Endothelial cell of umbilical vein (primary cell): Measurements from ENCODE around the gene NSMCE3. TPM values are rescaled to one million over a fixed set of nuclear protein-coding genes. Genes with fewer than 3 reads are reported as not detected.

Experiments
- BruUV-seq: library from RNA; stranded (reverse); fragments of 400-500 nt; replicated peaks from 2 replicates; lab custom pipeline; 2021; lab: Mats Ljungman, UMichigan
- CTCF ChIA-PET: fragments of 300-600, 350-600 bp; sonication (Branson Sonifier 250); formaldehyde crosslinking; loops from one replicate; lab custom pipeline; 2021; ENCODE audit warnings: antibody characterized with exemption, inconsistent platforms; lab: Charles Lee
- POLR2A ChIA-PET: fragments of 300-600, 350-600 bp; sonication (Branson Sonifier 250); formaldehyde crosslinking; loops from one replicate; lab custom pipeline; 2021; ENCODE audit warnings: antibody characterized with exemption, inconsistent platforms; lab: Charles Lee
- DNase-seq: peaks from one replicate; pipeline ENCODE4 v3.0.0-alpha.2; 2011; ENCODE audit warnings: low read depth, low spot score
- FAIRE-seq: peaks from 2 replicates; lab custom pipeline; 2011; peaks lifted over from hg19 to GRCh38; lab: Jason Lieb, UNC
- H2AFZ ChIP-seq: 2 replicates; pipeline ENCODE4 v1.6.0; 2012; ENCODE audit warnings: low read depth, low read length, control low read depth, inconsistent platforms
- H3K27ac ChIP-seq: 2 replicates; pipeline ENCODE4 v1.5.1; 2011; ENCODE audit warnings: low read depth, mild to moderate bottlenecking, control low read depth, low read length, moderate library complexity; ENCODE audit not compliant: insufficient read depth
- H3K27me3 ChIP-seq, 2 experiments: 2 replicates each; pipeline versions ENCODE4 v1.6.0 to v1.6.1; 2011; ENCODE audit warnings: low read length in 2 of 2, mixed read lengths in 1 of 2; ENCODE audit not compliant: control insufficient read depth in 2 of 2, insufficient read depth in 2 of 2
- H3K36me3 ChIP-seq, 2 experiments: 2 replicates in 1 of 2; 3 replicates in 1 of 2; pipeline ENCODE4 v1.5.1; 2011; ENCODE audit warnings: low read length in 2 of 2, mild to moderate bottlenecking in 1 of 2, moderate library complexity in 1 of 2; ENCODE audit not compliant: control insufficient read depth in 2 of 2, insufficient read depth in 2 of 2; ENCODE audit errors: extremely low read depth in 1 of 2
- H3K4me1 ChIP-seq: 3 replicates; pipeline ENCODE4 v1.5.1; 2011; ENCODE audit warnings: mild to moderate bottlenecking, low read length; ENCODE audit not compliant: control insufficient read depth, insufficient read depth; ENCODE audit errors: extremely low read depth
- H3K4me2 ChIP-seq: 2 replicates; pipeline ENCODE4 v1.6.1; 2011; ENCODE audit warnings: low read length, control low read depth, mixed read lengths; ENCODE audit not compliant: insufficient read depth
- H3K4me3 ChIP-seq, 3 experiments: fragments of 200-600 bp in 1 of 3; sonication (generic), shearing (Covaris generic) in 1 of 3; replicated peaks in 1 of 3; 2 replicates each; pipeline ENCODE4 v1.5.1; 2011 to 2016; ENCODE audit warnings: control low read depth in 3 of 3, low read length in 3 of 3, mild to moderate bottlenecking in 2 of 3, inconsistent platforms in 1 of 3, low read depth in 1 of 3, moderate library complexity in 1 of 3; ENCODE audit not compliant: insufficient read depth in 1 of 3
- H3K79me2 ChIP-seq: 2 replicates; pipeline ENCODE4 v1.6.0; 2012; ENCODE audit warnings: low read length, inconsistent platforms; ENCODE audit not compliant: control insufficient read depth, insufficient read depth
- H3K9ac ChIP-seq: replicated peaks from 2 replicates; pipeline ENCODE3; 2011; ENCODE audit warnings: low read length, control low read depth; ENCODE audit not compliant: insufficient read depth; ENCODE audit errors: extremely low read depth
- H3K9me1 ChIP-seq: replicated peaks from 3 replicates; pipeline ENCODE4 v1.6.0; 2011; ENCODE audit warnings: mild to moderate bottlenecking, low read length; ENCODE audit not compliant: control insufficient read depth, insufficient read depth; ENCODE audit errors: extremely low read depth
- H3K9me3 ChIP-seq: replicated peaks from 2 replicates; pipeline ENCODE4 v1.5.1; 2012; ENCODE audit warnings: low read length, inconsistent platforms; ENCODE audit not compliant: control insufficient read depth, insufficient read depth
- H4K20me1 ChIP-seq: replicated peaks from 2 replicates; pipeline ENCODE3; 2011; ENCODE audit warnings: mild to moderate bottlenecking, low read length; ENCODE audit not compliant: control insufficient read depth, insufficient read depth; ENCODE audit errors: extremely low read depth
- CTCF ChIP-seq, 2 donors: IDR thresholded peaks; 1 replicate in 1 of 2; 2 replicates in 1 of 2; pipeline ENCODE4 v1.5.1; 2011; ENCODE audit warnings: low read length in 2 of 2, mild to moderate bottlenecking in 2 of 2, moderate library complexity in 2 of 2, control low read depth in 1 of 2, inconsistent platforms in 1 of 2, low read depth in 1 of 2; ENCODE audit not compliant: insufficient read depth in 1 of 2; ENCODE audit errors: extremely low read depth in 1 of 2
- EZH2 ChIP-seq: IDR thresholded peaks from 2 replicates; pipeline ENCODE4 v1.6.1; 2012; ENCODE audit warnings: borderline replicate concordance, low read depth, mild to moderate bottlenecking, moderate library complexity, low read length, inconsistent platforms; ENCODE audit not compliant: severe bottlenecking
- FOS ChIP-seq: IDR thresholded peaks from 2 replicates; pipeline ENCODE4 v1.6.1; 2011; ENCODE audit warnings: mild to moderate bottlenecking, low read length, moderate library complexity, borderline replicate concordance; ENCODE audit not compliant: insufficient read depth
- GATA2 ChIP-seq: IDR thresholded peaks from 2 replicates; pipeline ENCODE4 v1.7.0; 2011; ENCODE audit warnings: low read depth, mild to moderate bottlenecking, moderate library complexity, mixed read lengths, low read length; ENCODE audit not compliant: insufficient read length, insufficient read depth
- JUN ChIP-seq: IDR thresholded peaks from 2 replicates; pipeline ENCODE4 v1.6.1; 2011; ENCODE audit warnings: borderline replicate concordance, low read depth; ENCODE audit not compliant: insufficient read length, insufficient read depth
- MAX ChIP-seq: IDR thresholded peaks from 2 replicates; pipeline ENCODE4 v1.6.1; 2011; ENCODE audit not compliant: insufficient read depth, insufficient read length
- MYC ChIP-seq: IDR thresholded peaks from one replicate; pipeline ENCODE4 v1.6.1; 2011; ENCODE audit warnings: mild to moderate bottlenecking, low read depth, low read length
- POLR2A ChIP-seq: IDR thresholded peaks from 2 replicates; pipeline ENCODE4 v1.6.1; 2012; ENCODE audit warnings: low read depth, mild to moderate bottlenecking, control low read depth, low read length
- POLR2AphosphoS5 ChIP-seq: IDR thresholded peaks from 2 replicates; pipeline ENCODE4 v1.6.1; 2012; ENCODE audit warnings: low read depth, mild to moderate bottlenecking, control low read depth, low read length, moderate library complexity; ENCODE audit not compliant: insufficient read depth
- dilution Hi-C: fragments of 300-500 bp; cut with MboI; formaldehyde crosslinking; loops from one replicate; pipeline ENCODE4 v1.15.0; 2019; ENCODE audit warnings: low sequenced_read_pairs; ENCODE audit not compliant: extremely low pct_ligation_motif_present
- intact Hi-C: fragments of 100-400 bp; cut with micrococcal nuclease; formaldehyde crosslinking; loops from one replicate; pipeline ENCODE4 v1.10.0; 2022
- polyA plus RNA-seq, 4 experiments: library from polyadenylated mRNA; depleted of rRNA in 3 of 4; stranded (reverse) in 3 of 4; unstranded in 1 of 4; fragments of >200 nt; gene quantifications; 2 replicates each; pipeline versions ENCODE4 v1.2.1 to v1.2.3, GENCODE V29; 2011 to 2012; ENCODE audit warnings: missing spikeins in 1 of 4
- total RNA-seq: library from RNA; stranded (reverse); gene quantifications from 2 replicates; pipeline ENCODE4 v1.2.3, GENCODE V29; 2021

NSMCE3 gene
- total and polyA plus RNA-seq, 2 donors (not counting 3 experiments of a cell fraction or from before 2014, with no cell fraction given) = 4.5 to 5.8 TPM

- Histone ChIP-seq H4K20me1 (no peaks in the 10 kb centered on the region), H3K79me2 (no peaks in the 10 kb centered on the region), H3K9me1 (no peaks in the 10 kb centered on the region), H2AFZ (no peak overlapping the region), H3K27me3 (no peaks in the 10 kb centered on the region), H3K4me1 (no peaks in the 10 kb centered on the region), H3K4me3 (no peak overlapping the region), H3K36me3 (no peaks in the 10 kb centered on the region), H3K9ac (no peak overlapping the region), H3K27ac (no peak overlapping the region), H3K4me2 (no peak overlapping the region), H3K9me3 (no peaks in the 10 kb centered on the region)
- TF ChIP-seq JUN (no peak), POLR2AphosphoS5 (no peak), FOS (no peak), POLR2A (no peak), CTCF (IDR thresholded peaks at IDR 0.05; ENCODE audit: extremely low read depth in 1 of 2, insufficient read depth in 1 of 2, low read depth in 1 of 2, low read length in 2 of 2) (no peak), GATA2 (no peak), MAX (no peak), EZH2 (no peak), MYC (no peak)
- dilution Hi-C loops = no loop called here
- ChIA-PET CTCF (no interaction called here), POLR2A (no interaction called here)
- no TSS peak for BruUV-seq
- no peak for DNase-seq
- intact Hi-C loops = no loop called here
- FAIRE-seq = no peak
These were observed 42.8 kb upstream of the NSMCE3 start for GRCh38 chr15:29312387-29312786.
